VCaP (cell line): Measurements from ENCODE around the gene DOP1A.

Experiments used
- H3K27ac ChIP-seq: fragments of 450-650 bp; 2 replicates; pipeline ENCODE4 v1.5.1; 2017
- CTCF ChIP-seq: fragments of 450-650 bp; conservative IDR thresholded peaks from 2 replicates; pipeline ENCODE4 v1.5.1; 2017; ENCODE audit warnings: mild to moderate bottlenecking, moderate library complexity

DOP1A gene

GRCh38 chr6:83067448-83068439, at the start of gene DOP1A:
DOP1A (plus strand) TSS chr6:83067671; CDS start chr6:83096978, 29,307 bp downstream.
- peak; percentile 97 for TF ChIP-seq CTCF
- H3K27ac ChIP-seq = peak within 1 kb of the TSS; percentile 87

- no peak overlapping the region for H3K27ac ChIP-seq
- TF ChIP-seq CTCF = no peak
Measured at GRCh38 chr6:83019741-83020140, 47.7 kb upstream of the DOP1A start.

- no peak overlapping the region for H3K27ac ChIP-seq
- TF ChIP-seq CTCF = no peak
Measured at GRCh38 chr6:83031689-83032088, 35.8 kb upstream of the DOP1A start.

- no peak for TF ChIP-seq CTCF
- H3K27ac ChIP-seq = no peak overlapping the region
Measured at GRCh38 chr6:83038246-83038645, 29.2 kb upstream of the DOP1A start.

GRCh38 chr6:83042467-83043053, 24.9 kb upstream of the DOP1A start:
- TF ChIP-seq CTCF = no peak
- no peak overlapping the region for H3K27ac ChIP-seq

GRCh38 chr6:83044091-83044768, 23.2 kb upstream of the DOP1A start:
- H3K27ac ChIP-seq = no peak overlapping the region
- TF ChIP-seq CTCF = no peak

- TF ChIP-seq CTCF = no peak
- H3K27ac ChIP-seq = no peak overlapping the region
Measured at GRCh38 chr6:83047065-83047754, 20.3 kb upstream of the DOP1A start.
